Measurements from ENCODE around the gene SNAI3. TPM values are rescaled to one million over a fixed set of nuclear protein-coding genes. Genes with fewer than 3 reads are reported as not detected.

Gene SNAI3
- total RNA-seq, 6 experiments from 2014 or later, result 0.15 to 0.98 (median 0.35) TPM

DNA sequence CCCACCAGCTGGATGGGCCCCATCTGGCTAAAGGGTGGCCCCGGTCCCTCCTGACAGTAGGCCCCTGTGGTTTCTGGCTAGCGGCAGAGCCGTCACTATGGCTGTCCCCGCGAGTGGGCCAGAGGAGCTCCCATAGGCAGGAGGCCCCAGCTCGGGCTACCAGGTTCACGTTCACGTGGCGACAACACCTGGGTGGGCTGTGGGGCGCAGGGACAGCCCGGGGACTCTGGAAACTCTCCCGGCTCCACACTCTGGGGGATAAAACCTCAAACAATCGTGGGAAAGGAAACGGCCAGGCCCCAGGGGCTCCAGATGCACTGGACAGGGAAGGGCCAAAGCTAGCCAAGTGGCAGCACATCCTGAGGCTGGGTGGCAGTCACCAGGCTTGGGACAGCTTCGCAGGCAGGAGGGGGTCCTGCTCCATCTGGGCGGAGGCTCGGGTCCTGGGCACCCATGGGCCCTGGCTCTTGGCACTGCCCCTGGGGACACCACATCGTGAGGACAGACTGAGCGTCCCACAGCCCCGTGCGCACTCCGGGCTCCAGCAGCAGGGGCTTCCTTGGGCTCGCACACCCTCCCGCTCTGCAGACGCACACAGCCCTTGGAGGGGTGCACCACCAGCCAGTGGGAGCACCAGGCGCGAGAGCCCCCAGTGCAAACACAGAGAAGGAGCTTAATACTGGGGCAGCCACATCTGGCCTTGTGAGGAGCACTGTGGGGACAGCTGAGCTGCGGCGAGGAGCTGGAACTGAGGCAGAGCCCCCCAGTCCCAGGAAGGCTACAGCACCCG is 15.5 kb upstream of the SNAI3 start:
- no peak for DNase-seq
- intact Hi-C loops (cut with DNase I), result no loop called here
- TF ChIP-seq POLR2A (IDR thresholded peaks at IDR 0.05), result no peak
- TF ChIP-seq, protein P1, sequence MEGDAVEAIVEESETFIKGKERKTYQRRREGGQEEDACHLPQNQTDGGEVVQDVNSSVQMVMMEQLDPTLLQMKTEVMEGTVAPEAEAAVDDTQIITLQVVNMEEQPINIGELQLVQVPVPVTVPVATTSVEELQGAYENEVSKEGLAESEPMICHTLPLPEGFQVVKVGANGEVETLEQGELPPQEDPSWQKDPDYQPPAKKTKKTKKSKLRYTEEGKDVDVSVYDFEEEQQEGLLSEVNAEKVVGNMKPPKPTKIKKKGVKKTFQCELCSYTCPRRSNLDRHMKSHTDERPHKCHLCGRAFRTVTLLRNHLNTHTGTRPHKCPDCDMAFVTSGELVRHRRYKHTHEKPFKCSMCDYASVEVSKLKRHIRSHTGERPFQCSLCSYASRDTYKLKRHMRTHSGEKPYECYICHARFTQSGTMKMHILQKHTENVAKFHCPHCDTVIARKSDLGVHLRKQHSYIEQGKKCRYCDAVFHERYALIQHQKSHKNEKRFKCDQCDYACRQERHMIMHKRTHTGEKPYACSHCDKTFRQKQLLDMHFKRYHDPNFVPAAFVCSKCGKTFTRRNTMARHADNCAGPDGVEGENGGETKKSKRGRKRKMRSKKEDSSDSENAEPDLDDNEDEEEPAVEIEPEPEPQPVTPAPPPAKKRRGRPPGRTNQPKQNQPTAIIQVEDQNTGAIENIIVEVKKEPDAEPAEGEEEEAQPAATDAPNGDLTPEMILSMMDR (IDR thresholded peaks at IDR 0.05), result no peak
- Histone ChIP-seq H3K27me3 (no peaks in the 10 kb centered on the region), H3K4me3 (peak overlapping the region in 2 of 3 donors; percentile 7 to 19), H3K36me3 (peaks cover 0 to 9% (median 1%) of the 10 kb centered on the region in 4 donors), H3K9me3 (no peaks in the 10 kb centered on the region), H3K27ac (peak overlapping the region; percentile 31 to 82 (median 75)), H3K4me1 (peaks cover 0 to 13% (median 4%) of the 10 kb centered on the region in 4 donors)
- ATAC-seq, result no peak
- WGBS (ENCODE audit: insufficient coverage, low coverage, low lambda C conversion rate, missing lambda C conversion rate), result 60% methylated on average over 10 of the region's 30 CpGs

DNA sequence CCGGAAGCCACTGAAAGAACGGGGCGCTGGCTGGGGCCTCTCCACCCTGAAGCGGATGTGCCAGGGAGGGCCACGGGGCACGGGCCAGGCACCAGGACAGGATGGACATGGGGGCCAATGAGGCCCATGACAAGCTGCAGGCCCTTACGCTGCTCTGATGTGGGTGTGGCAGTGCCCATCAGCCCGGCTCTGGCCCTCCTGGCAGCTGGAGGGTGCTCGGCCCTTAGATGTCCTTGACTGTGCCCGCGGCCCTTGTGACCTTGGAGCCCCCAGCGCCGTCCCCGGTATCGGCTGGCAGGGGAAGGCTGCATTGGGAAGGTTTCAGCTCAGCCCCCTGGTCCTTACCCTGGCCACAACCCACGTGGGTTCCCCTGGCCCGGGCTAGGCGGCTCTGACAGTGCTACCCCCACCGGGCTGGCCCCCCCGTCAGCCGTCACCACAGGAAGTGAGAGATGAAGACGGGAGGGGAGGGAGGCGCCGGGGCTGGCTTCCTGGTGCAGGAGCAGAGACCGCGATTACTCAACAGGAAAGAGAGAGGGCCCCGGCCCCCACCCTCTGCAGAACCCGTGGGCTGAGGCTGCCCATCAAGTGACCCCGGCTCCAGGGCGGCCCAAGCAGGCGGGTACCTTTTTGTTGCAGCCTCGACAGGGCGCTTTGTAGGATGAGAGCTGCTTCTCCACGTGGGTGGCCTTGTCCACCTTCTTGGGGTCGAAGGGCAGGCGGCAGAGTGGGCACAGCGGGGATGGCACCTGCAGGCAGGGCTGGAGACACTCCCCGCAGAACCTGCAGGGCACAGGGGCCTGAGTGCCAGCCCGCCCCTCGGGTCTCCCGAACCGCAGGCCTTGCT is 14.6 kb upstream of the SNAI3 start:
- peak overlapping the region in 2 of 3 donors; percentile 7 to 19 for H3K4me3 ChIP-seq
- H3K36me3 ChIP-seq, result peaks cover 0 to 9% (median 1%) of the 10 kb centered on the region in 4 donors
- H3K4me1 ChIP-seq, result peaks cover 0 to 13% (median 4%) of the 10 kb centered on the region in 4 donors
- no peaks in the 10 kb centered on the region for H3K9me3 ChIP-seq
- peak; percentile 88 to 96 (median 94) for DNase-seq
- H3K27ac ChIP-seq, result peak overlapping the region; percentile 31 to 82 (median 78)
- no peak for TF ChIP-seq POLR2A (IDR thresholded peaks at IDR 0.05)
- TF ChIP-seq, protein P1 (IDR thresholded peaks at IDR 0.05), result no peak
- ATAC-seq, result peak; percentile 73 to 78 (median 76)
- no peaks in the 10 kb centered on the region for H3K27me3 ChIP-seq
- 31% methylated on average over 7 of the region's 42 CpGs for WGBS (ENCODE audit: insufficient coverage, low coverage, low lambda C conversion rate, missing lambda C conversion rate)
- intact Hi-C loops (cut with DNase I), result no loop called here

DNA sequence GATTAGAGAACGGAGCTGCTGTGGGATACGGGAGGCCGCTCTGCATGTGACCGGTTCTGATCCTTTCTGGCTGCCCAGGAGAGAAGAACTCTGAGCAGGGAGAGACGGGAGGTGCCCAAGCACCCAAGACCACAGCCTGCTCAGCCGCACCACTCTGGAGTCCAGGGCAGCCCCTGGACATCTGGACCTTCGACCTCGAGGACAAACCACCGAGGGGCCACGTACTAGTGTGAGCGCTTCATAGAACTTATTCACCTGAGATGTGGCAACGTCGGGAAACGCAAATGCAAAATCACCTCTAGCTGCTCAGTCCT is 14.0 kb upstream of the SNAI3 start:
- ATAC-seq, result no peak
- intact Hi-C loops (cut with DNase I), result no loop called here
- H3K4me1 ChIP-seq, result peaks cover 0 to 10% (median 3%) of the 10 kb centered on the region in 4 donors

DNA sequence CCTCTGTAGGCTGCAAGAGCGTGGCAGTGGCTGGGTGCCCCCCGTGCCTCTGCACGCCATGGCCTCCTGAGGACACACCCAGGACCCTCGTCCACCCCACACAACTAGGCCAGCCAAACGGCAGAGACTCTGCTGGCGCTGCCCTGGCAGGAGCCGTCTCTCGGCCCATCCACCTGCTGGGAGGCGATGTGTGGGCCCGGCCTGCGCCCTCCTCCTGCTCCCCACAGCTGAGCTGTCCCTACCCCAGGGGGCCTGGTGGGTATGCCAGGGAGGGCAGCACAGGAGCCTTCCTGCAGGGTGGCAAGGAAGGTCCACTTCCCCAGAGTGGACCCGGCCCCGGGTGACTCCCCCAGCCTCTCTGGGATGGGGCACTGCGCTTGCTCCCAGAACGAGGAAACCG is 12.9 kb upstream of the SNAI3 start:
- Histone ChIP-seq H3K36me3 (peaks cover 0 to 9% (median 1%) of the 10 kb centered on the region in 4 donors), H3K4me1 (peaks cover 0 to 4% (median 0%) of the 10 kb centered on the region in 4 donors), H3K9me3 (no peaks in the 10 kb centered on the region), H3K27ac (no peak overlapping the region), H3K27me3 (no peaks in the 10 kb centered on the region), H3K4me3 (no peak overlapping the region)
- intact Hi-C loops (cut with DNase I), result no loop called here
- no peak for TF ChIP-seq POLR2A (IDR thresholded peaks at IDR 0.05)
- TF ChIP-seq, protein P1 (IDR thresholded peaks at IDR 0.05), result no peak
- WGBS (ENCODE audit: insufficient coverage, low coverage, low lambda C conversion rate, missing lambda C conversion rate), result no CpG with 5 or more reads among the region's 16 CpGs
- ATAC-seq (no peak), DNase-seq (no peak)

More for the DNA sequence above, 14.0 kb upstream of the SNAI3 start:
- H3K27ac ChIP-seq, result peak overlapping the region; percentile 16 to 82 (median 78)
- H3K4me3 ChIP-seq, result no peak overlapping the region
- H3K36me3 ChIP-seq, result peaks cover 0 to 9% (median 1%) of the 10 kb centered on the region in 4 donors
- no peaks in the 10 kb centered on the region for H3K9me3 ChIP-seq
- no peak for DNase-seq
- no peak for TF ChIP-seq POLR2A (IDR thresholded peaks at IDR 0.05)
- TF ChIP-seq, protein P1 (IDR thresholded peaks at IDR 0.05), result no peak
- WGBS (ENCODE audit: insufficient coverage, low coverage, low lambda C conversion rate, missing lambda C conversion rate), result 57% methylated on average over 13 of the region's 14 CpGs
- H3K27me3 ChIP-seq, result no peaks in the 10 kb centered on the region
